Suprapubic skin (tissue), 4 donors: ENCODE measurements around the gene PIGC. TPM values are rescaled to one million over a fixed set of nuclear protein-coding genes. Genes with fewer than 3 reads are reported as not detected.
A peak's percentile ranks its signal among the peaks of the same experiment; 100 is the strongest.

Experiments
- DNase-seq, 2 donors: peaks; one replicate each; pipeline ENCODE4 v3.0.0-alpha.2; 2019; ENCODE audit warnings: low spot score in 2 of 2
- H3K27ac ChIP-seq: fragments of 200-600 bp; sonication (generic); one replicate; pipeline ENCODE4 v1.5.1; 2019
- H3K27me3 ChIP-seq: fragments of 200-600 bp; sonication (generic); one replicate; pipeline ENCODE4 v1.5.1; 2019
- H3K36me3 ChIP-seq: fragments of 200-600 bp; sonication (generic); one replicate; pipeline ENCODE4 v1.5.1; 2019
- H3K4me1 ChIP-seq: fragments of 200-600 bp; sonication (generic); one replicate; pipeline ENCODE4 v1.5.1; 2019
- H3K4me3 ChIP-seq: fragments of 200-600 bp; sonication (generic); one replicate; pipeline ENCODE4 v1.5.1; 2019; ENCODE audit warnings: mild to moderate bottlenecking
- H3K9me3 ChIP-seq: fragments of 200-600 bp; sonication (generic); one replicate; pipeline ENCODE4 v1.5.1; 2019
- EP300 ChIP-seq: sonication (generic); formaldehyde crosslinking; IDR thresholded peaks from one replicate; pipeline ENCODE4 v1.6.1; 2017; ENCODE audit warnings: antibody characterized with exemption
- POLR2A ChIP-seq, 2 donors: fragments of 450-650 bp; IDR thresholded peaks; one replicate each; pipeline ENCODE4 v1.6.1; 2017; ENCODE audit warnings: antibody characterized with exemption in 2 of 2, mild to moderate bottlenecking in 2 of 2, moderate library complexity in 2 of 2
- POLR2AphosphoS5 ChIP-seq, 3 donors: sonication (generic); formaldehyde crosslinking; IDR thresholded peaks; one replicate each; pipeline ENCODE4 v1.6.1; 2017; ENCODE audit warnings: antibody characterized with exemption in 3 of 3
- WGBS: methylation state at CpG from one replicate; pipeline ENCODE4 v1.1.5; 2018; 5-methylcytosine and 5-hydroxymethylcytosine counted together
- total RNA-seq, 4 donors: library from RNA; depleted of rRNA; stranded (reverse); fragments of >200 nt; gene quantifications; one replicate each; pipeline ENCODE4 v1.1.0, GENCODE V29; 2016
- TF ChIP-seq, protein P1 (sequence below), 2 donors: fragments of 200-600 bp in 1 of 2; fragments of 450-650 bp in 1 of 2; sonication (generic) in 1 of 2; IDR thresholded peaks; one replicate each; pipeline ENCODE4 v1.5.1; 2016 to 2019; ENCODE audit warnings: antibody characterized with exemption in 2 of 2, mild to moderate bottlenecking in 1 of 2, moderate library complexity in 1 of 2

PIGC gene
- total RNA-seq, 4 donors from 2014 or later: 16.8 to 51.8 (median 34.1) TPM

DNA sequence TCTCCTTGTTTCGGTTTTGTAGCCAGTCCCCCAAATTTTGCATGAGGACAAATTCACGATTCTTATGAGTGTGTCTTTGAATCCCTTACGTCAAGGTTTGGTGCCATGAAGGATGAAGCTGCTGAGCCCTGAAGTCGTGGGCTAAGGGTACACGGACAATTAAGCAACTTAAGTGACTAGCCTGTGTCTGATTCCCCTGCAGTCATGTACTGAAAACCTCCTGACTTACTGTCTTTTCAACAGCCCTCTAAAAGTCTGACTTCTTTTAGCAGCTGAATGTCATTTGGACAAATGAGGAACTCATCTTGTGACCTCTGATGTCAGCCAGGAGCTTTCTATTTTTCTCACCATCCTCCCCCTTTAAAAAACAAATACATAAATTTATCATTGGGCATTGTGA is 50.5 kb downstream of the PIGC start:
- no peak for DNase-seq
- WGBS: 69% methylated on average over 5 of the region's 5 CpGs
- no peak for TF ChIP-seq EP300
- TF ChIP-seq POLR2AphosphoS5 (IDR thresholded peaks at IDR 0.05): peak in 1 of 3 donors; percentile 39
- Histone ChIP-seq H3K9me3 (no peaks in the 10 kb centered on the region), H3K36me3 (no peaks in the 10 kb centered on the region), H3K27ac (peak overlapping the region; percentile 63), H3K27me3 (no peaks in the 10 kb centered on the region), H3K4me3 (no peak overlapping the region), H3K4me1 (peaks cover 52% of the 10 kb centered on the region)

DNA sequence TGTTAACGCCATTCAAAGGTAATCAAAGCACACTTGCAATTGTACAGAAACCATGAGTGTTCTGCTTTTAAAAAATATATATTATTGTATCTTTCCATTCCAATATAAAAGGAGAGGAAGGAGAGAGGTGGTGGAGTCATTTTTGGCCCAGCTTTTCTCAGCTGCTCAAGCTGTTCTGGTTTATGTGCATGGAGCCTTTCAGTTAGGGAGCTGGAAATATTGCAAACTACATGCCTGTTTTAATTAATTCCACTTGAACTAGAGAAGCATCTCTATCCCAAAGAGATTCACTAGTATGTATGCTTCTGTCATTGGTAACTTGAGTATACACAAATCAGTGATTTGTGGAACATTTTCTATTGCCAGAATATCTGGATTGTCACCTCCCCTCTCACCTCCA is 51.9 kb downstream of the PIGC start:
- Histone ChIP-seq H3K27me3 (no peaks in the 10 kb centered on the region), H3K36me3 (no peaks in the 10 kb centered on the region), H3K4me1 (peaks cover 39% of the 10 kb centered on the region), H3K9me3 (no peaks in the 10 kb centered on the region), H3K4me3 (no peak overlapping the region), H3K27ac (peak overlapping the region; percentile 83)
- DNase-seq: no peak
- 87% methylated on average over 1 of the region's 1 CpG for WGBS
- TF ChIP-seq EP300 (no peak), POLR2A (IDR thresholded peaks at IDR 0.05) (no peak), POLR2AphosphoS5 (IDR thresholded peaks at IDR 0.05) (no peak)
- TF ChIP-seq, protein P1, sequence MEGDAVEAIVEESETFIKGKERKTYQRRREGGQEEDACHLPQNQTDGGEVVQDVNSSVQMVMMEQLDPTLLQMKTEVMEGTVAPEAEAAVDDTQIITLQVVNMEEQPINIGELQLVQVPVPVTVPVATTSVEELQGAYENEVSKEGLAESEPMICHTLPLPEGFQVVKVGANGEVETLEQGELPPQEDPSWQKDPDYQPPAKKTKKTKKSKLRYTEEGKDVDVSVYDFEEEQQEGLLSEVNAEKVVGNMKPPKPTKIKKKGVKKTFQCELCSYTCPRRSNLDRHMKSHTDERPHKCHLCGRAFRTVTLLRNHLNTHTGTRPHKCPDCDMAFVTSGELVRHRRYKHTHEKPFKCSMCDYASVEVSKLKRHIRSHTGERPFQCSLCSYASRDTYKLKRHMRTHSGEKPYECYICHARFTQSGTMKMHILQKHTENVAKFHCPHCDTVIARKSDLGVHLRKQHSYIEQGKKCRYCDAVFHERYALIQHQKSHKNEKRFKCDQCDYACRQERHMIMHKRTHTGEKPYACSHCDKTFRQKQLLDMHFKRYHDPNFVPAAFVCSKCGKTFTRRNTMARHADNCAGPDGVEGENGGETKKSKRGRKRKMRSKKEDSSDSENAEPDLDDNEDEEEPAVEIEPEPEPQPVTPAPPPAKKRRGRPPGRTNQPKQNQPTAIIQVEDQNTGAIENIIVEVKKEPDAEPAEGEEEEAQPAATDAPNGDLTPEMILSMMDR (IDR thresholded peaks at IDR 0.05): no peak

Other genes starting within 250 kb of the PIGC start
- 1 to 10 TPM in 2 of 4 donors, under 1 TPM in 1, not detected in 1; 0.89 to 1.5 (median 1.5) TPM for gene C1orf105, start 23.4 kb downstream of the PIGC start, total RNA-seq
- 10 to 100 TPM; 23.9 to 49.4 (median 34.5) TPM for gene SUCO, start 89.1 kb upstream of the PIGC start, total RNA-seq
- gene FASLG, start 215.0 kb upstream of the PIGC start, total RNA-seq: not detected